ENCODE data around the gene CPNE5. TPM values are rescaled to one million over a fixed set of nuclear protein-coding genes. Genes with fewer than 3 reads are reported as not detected.
A peak's percentile ranks its signal among the peaks of the same experiment; 100 is the strongest.

CPNE5 gene
- total RNA-seq, 4 donors from 2014 or later = 0.23 to 1.1 (median 0.81) TPM; not detected in 1

DNA sequence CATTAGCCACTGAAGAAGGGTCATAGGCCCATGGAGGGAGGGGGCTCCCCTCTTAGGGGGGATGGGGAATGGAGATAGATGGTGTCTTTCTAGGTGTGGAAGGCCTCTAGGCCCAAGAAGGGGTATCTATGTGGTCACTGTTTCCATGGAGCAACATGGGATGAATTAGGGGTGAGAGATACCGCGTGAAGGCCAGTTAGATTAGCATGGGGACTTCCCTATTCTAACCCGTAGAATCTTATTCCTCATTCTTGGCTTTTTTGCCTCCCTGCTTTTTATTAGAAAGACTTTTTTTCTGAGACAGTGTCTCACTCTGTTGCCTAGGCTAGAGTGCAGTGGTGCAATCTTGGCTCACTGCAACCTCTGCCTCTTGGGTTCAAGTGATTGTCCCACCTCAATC lies 138.4 kb downstream of the CPNE5 start:
- WGBS, 2 donors = 83% methylated on average over 3 of the region's 3 CpGs
- TF ChIP-seq POLR2A (IDR thresholded peaks at IDR 0.05) = no peak
- peak in 1 of 2 donors; percentile 49 for DNase-seq (ENCODE audit: low spot score in 2 of 2)
- intact Hi-C loops (cut with DNase I; ENCODE audit: low total_unique reads) = no loop called here
- H3K4me3 ChIP-seq (ENCODE audit: low read depth, poor library complexity, severe bottlenecking) = no peak overlapping the region

DNA sequence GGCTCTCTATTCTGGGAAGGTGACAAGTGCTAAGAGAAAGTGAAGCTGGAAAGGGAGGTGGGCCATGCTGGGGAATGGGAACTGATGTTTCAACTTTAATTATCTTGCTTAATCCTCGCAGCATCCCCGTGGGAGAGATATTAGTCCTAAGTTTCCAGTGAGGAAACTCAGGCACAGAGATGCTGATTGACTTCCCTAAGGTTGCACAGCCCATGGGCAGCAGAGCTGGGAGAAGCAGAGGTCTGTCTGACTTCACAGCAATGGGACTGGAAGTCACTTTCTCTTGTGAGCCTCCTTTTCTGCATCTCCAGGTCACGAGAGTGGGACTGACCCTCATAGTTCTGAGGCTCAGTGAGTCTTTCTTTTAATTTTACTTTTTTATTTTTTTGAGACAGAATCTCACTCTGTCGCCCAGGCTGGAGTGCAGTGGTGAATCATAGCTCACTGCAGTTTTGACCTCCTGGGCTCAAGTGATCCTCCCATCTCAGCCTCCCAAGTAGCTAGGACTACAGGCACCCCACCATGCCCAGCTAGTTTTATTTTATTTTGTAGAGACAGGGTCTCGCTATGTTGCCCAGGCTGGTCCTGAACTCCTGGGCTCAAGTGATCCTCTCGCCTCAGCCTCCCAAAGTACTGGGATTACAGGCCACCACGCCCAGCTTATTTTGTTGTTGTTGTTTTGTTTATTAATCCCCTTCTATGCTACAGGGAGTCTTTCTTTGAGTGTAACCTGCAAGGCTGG lies 139.0 kb downstream of the CPNE5 start:
- H3K4me3 ChIP-seq (ENCODE audit: low read depth, poor library complexity, severe bottlenecking) = no peak overlapping the region
- WGBS, 2 donors = 83 to 89% methylated on average over 7 of the region's 7 CpGs
- peak in 1 of 2 donors; percentile 31 for DNase-seq (ENCODE audit: low spot score in 2 of 2)
- no peak for TF ChIP-seq POLR2A (IDR thresholded peaks at IDR 0.05)
- TF ChIP-seq, protein P1, sequence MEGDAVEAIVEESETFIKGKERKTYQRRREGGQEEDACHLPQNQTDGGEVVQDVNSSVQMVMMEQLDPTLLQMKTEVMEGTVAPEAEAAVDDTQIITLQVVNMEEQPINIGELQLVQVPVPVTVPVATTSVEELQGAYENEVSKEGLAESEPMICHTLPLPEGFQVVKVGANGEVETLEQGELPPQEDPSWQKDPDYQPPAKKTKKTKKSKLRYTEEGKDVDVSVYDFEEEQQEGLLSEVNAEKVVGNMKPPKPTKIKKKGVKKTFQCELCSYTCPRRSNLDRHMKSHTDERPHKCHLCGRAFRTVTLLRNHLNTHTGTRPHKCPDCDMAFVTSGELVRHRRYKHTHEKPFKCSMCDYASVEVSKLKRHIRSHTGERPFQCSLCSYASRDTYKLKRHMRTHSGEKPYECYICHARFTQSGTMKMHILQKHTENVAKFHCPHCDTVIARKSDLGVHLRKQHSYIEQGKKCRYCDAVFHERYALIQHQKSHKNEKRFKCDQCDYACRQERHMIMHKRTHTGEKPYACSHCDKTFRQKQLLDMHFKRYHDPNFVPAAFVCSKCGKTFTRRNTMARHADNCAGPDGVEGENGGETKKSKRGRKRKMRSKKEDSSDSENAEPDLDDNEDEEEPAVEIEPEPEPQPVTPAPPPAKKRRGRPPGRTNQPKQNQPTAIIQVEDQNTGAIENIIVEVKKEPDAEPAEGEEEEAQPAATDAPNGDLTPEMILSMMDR (IDR thresholded peaks at IDR 0.05) = no peak
- intact Hi-C loops (cut with DNase I; ENCODE audit: low total_unique reads) = no loop called here

DNA sequence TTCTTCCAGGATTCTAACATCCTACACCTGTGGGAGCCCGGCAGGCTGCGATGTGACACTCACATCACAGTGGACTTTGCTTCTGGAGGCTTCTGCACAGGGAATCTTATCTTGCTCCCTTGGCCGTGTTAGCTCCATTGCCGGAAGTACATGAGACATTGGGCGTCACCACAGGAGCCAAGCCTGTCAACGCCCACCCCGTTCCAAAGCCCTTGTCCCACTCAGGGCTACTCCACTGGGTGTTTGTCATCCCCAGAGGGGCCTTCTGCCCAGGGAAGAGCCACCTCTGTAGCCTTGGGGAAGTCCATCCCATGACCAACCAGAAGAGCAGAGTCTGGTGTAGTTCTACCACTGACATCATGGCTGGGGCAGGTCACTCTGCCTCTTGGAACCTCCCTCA lies 139.9 kb downstream of the CPNE5 start:
- no peak overlapping the region for H3K4me3 ChIP-seq (ENCODE audit: low read depth, poor library complexity, severe bottlenecking)
- no peak for TF ChIP-seq POLR2A (IDR thresholded peaks at IDR 0.05)
- TF ChIP-seq, protein P1 (IDR thresholded peaks at IDR 0.05) = no peak
- DNase-seq (ENCODE audit: low spot score in 2 of 2) = peak in 1 of 2 donors; percentile 60
- 67 to 94% methylated on average over 7 of the region's 7 CpGs for WGBS, 2 donors
- intact Hi-C loops (cut with DNase I; ENCODE audit: low total_unique reads) = no loop called here

DNA sequence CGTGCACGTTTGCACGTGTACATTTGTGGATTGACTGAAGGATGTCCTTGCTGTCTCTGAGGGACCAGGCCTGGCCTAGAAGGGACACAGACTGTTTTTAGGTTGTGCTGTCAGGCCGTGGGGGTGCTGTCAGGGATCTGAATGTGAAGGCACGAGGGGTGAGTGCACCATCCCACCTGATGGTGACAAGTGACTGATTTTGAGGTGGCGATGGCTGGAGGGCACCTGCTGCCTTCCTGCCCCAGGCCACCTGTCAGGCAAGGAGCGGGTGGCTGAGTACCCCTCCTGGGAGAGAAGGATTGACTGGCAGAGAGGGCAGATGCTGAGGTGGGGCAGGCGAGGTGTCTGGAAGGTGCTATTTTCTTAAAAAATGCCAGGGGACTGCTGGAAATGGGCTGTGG lies 140.4 kb downstream of the CPNE5 start:
- TF ChIP-seq, protein P1 (IDR thresholded peaks at IDR 0.05) = no peak
- no peak for TF ChIP-seq POLR2A (IDR thresholded peaks at IDR 0.05)
- H3K4me3 ChIP-seq (ENCODE audit: low read depth, poor library complexity, severe bottlenecking) = no peak overlapping the region
- peak in 1 of 2 donors; percentile 68 for DNase-seq (ENCODE audit: low spot score in 2 of 2)
- intact Hi-C loops (cut with DNase I; ENCODE audit: low total_unique reads) = no loop called here
- WGBS, 2 donors = 86 to 87% methylated on average over 8 of the region's 8 CpGs

DNA sequence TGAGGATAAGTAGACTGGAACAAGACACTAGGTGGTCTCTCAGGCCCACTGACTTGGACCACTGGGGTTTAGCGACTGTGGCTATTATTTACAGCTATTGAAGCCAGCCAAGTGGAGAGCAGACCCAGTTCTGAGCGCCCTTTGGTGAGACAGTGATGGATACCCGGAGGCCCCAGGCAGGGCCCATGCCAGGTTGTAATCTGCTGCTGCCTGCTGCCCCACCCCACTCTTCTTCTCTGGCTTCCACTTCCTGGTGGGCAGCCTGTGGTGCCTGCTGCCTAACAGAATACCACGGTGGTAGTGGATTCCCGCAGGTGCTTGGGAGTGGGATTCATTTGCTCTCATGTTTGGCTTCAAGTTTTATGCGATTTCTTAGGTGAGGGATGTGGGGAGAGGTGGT lies 141.0 kb downstream of the CPNE5 start:
- no peak overlapping the region for H3K4me3 ChIP-seq (ENCODE audit: low read depth, poor library complexity, severe bottlenecking)
- intact Hi-C loops (cut with DNase I; ENCODE audit: low total_unique reads) = no loop called here
- TF ChIP-seq, protein P1 (IDR thresholded peaks at IDR 0.05) = no peak
- TF ChIP-seq POLR2A (IDR thresholded peaks at IDR 0.05) = no peak
- DNase-seq (ENCODE audit: low spot score in 2 of 2) = peak in 1 of 2 donors; percentile 18
- 87 to 91% methylated on average over 6 of the region's 6 CpGs for WGBS, 2 donors

DNA sequence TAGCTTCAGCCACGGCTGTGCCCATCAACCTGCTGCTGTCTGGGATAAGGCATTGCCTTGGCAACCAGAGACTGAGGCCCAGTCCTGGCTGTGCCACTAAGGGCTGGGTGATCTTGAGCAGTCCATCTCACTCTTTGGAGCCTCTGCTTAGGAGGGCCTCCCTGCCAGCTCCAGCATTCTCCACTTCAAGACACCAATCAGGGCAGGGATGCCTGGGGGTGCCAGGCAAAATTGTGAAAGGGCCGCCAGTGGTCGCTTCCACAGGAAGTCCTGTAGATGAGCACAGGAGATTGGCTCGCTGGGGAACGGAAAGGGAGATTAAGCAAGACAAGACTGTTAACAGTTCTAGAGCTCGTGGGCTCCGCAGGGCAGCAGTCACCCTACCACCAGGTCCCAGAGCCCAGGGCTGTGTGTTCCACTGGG lies 141.8 kb downstream of the CPNE5 start, which contains the start of gene RAB44:
Gene RAB44, plus strand, starts transcription at position 346 of the 423 bp plus-strand sequence. CDS start 6,410 bp downstream, outside the sequence.
- 87 to 92% methylated on average over 7 of the region's 7 CpGs for WGBS, 2 donors
- intact Hi-C loops (cut with DNase I; ENCODE audit: low total_unique reads) = no loop called here
- H3K4me3 ChIP-seq (ENCODE audit: low read depth, poor library complexity, severe bottlenecking) = no peak within 1 kb of the TSS
- TF ChIP-seq POLR2A (IDR thresholded peaks at IDR 0.05) = no peak
- TF ChIP-seq, protein P1 (IDR thresholded peaks at IDR 0.05) = no peak
- DNase-seq (ENCODE audit: low spot score in 2 of 2) = peak in 1 of 2 donors; percentile 82
